Breast epithelium (tissue), 4 donors: ENCODE data around the gene HPSE. TPM values are rescaled to one million over a fixed set of nuclear protein-coding genes. Genes with fewer than 3 reads are reported as not detected.

Experiments
- DNase-seq, 2 donors: peaks; one replicate each; pipeline ENCODE4 v3.0.0-alpha.2; 2019; ENCODE audit warnings: low spot score in 2 of 2
- H3K27ac ChIP-seq, 2 donors: fragments of 200-600 bp; sonication (generic) in 1 of 2; one replicate each; pipeline ENCODE4 v1.5.1; 2016 to 2019; ENCODE audit warnings: mild to moderate bottlenecking in 1 of 2
- H3K27me3 ChIP-seq, 2 donors: fragments of 200-600 bp; sonication (generic) in 1 of 2; one replicate each; pipeline versions ENCODE4 v1.5.1 to v1.6.0; 2017 to 2019; ENCODE audit warnings: control low read depth in 1 of 2, mild to moderate bottlenecking in 1 of 2
- H3K36me3 ChIP-seq: fragments of 200-600 bp; one replicate; pipeline ENCODE4 v1.5.1; 2019
- H3K4me1 ChIP-seq, 2 donors: fragments of 200-600 bp; sonication (generic); one replicate each; pipeline ENCODE4 v1.5.1; 2016 to 2019; ENCODE audit warnings: control low read depth in 1 of 2
- H3K4me3 ChIP-seq, 3 donors: fragments of 200-600 bp; sonication (generic); 1 replicate in 2 of 3; 2 replicates in 1 of 3; pipeline ENCODE4 v1.5.1; 2016 to 2019; ENCODE audit warnings: mild to moderate bottlenecking in 3 of 3, moderate library complexity in 2 of 3
- H3K9me3 ChIP-seq, 2 donors: fragments of 200-600 bp; sonication (generic) in 1 of 2; one replicate each; pipeline ENCODE4 v1.5.1; 2016 to 2019; ENCODE audit warnings: control low read depth in 1 of 2
- CTCF ChIP-seq, 3 donors: fragments of 450-650 bp; IDR thresholded peaks; one replicate each; pipeline ENCODE4 v1.5.1; 2016 to 2017; ENCODE audit warnings: antibody characterized with exemption in 3 of 3, mild to moderate bottlenecking in 3 of 3, moderate library complexity in 3 of 3
- POLR2A ChIP-seq: fragments of 450-650 bp; IDR thresholded peaks from one replicate; pipeline ENCODE4 v1.6.1; 2016; ENCODE audit warnings: antibody characterized with exemption, mild to moderate bottlenecking, moderate library complexity
- POLR2AphosphoS5 ChIP-seq, 3 donors: sonication (generic); formaldehyde crosslinking; IDR thresholded peaks; one replicate each; pipeline ENCODE4 v1.6.1; 2017; ENCODE audit warnings: antibody characterized with exemption in 3 of 3
- intact Hi-C: fragments of 100-400 bp; cut with DNase I; formaldehyde crosslinking; loops from one replicate; pipeline ENCODE4 v1.15.1; 2023; ENCODE audit warnings: low total_unique reads
- total RNA-seq, 3 donors: library from RNA; depleted of rRNA; stranded (reverse); fragments of >200 nt; gene quantifications; one replicate each; pipeline ENCODE4 v1.1.0, GENCODE V29; 2016

HPSE gene
- total RNA-seq, 3 donors from 2014 or later = 1.3 to 3.8 (median 1.6) TPM

DNA sequence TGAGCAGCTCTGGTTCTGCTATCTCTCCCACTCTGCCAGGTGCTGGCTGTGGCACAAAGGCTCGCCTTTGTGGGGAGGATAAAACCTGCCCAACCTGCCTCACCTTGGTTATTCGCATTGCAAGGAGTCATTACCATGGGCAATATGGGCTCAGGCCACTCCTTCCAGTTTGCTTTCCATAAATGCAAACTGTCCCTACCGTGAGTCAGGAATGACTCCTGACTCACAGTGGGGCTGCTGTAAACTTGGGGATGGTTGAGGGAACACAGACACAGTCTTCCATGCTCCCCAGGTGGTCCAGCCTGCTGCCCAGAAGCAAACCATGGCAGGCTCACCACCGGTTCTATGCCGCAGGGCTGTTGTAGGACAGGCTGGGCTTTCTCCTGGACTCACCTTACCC lies 86.2 kb downstream of the HPSE start:
- intact Hi-C loops = no loop called here
- no peak for DNase-seq
- Histone ChIP-seq H3K36me3 (no peaks in the 10 kb centered on the region), H3K27me3 (no peaks in the 10 kb centered on the region), H3K9me3 (no peaks in the 10 kb centered on the region), H3K4me3 (no peak overlapping the region), H3K4me1 (no peaks in the 10 kb centered on the region), H3K27ac (no peak overlapping the region)
- TF ChIP-seq POLR2A (no peak), POLR2AphosphoS5 (IDR thresholded peaks at IDR 0.05) (no peak), CTCF (IDR thresholded peaks at IDR 0.05) (no peak)

DNA sequence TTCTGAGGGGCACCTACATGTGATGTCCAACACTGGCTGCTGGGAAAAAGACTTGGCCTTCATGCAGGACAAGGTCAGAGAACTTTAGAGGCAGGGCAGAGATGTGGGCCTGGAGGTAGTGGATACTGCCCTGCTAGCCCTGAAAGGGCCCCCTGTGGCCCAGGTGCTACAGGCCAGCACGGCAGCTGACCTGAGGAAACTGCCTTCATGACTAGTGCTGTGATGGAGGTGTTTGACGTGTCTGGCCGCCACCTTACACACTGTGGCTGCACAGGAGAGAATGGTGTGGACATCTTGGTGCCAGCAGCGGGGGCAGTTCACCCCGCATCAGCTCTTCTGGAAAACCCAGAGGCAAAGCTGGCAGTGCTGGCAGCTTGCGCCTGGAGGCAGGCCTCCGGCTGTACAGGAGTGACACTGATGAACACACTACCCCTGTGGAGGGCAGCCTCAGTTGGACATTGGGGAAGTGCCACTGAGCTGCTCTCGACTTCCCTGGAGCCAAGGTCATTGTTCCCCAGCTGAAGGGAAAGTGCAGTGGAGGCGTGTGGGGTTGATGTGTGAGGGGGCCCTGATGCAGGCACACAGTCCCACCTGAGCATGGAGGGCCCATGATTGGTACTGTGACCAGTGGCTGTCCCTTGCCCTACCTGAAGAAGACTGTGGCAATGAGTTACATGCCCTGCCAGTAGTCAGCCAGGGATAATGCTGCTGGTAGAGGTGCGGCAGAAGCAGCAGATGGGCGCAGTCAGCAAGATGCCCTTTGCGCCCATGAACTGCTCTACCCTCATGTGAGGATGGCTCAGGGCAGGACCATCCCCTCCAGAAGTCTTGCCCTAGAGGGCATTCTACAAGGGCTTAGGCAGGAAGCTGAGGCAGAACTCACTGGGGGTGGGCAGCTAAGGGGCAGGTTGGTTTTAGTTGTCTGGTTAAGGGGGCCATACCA lies 87.0 kb downstream of the HPSE start:
- H3K9me3 ChIP-seq = no peaks in the 10 kb centered on the region
- no peaks in the 10 kb centered on the region for H3K36me3 ChIP-seq
- no peak for DNase-seq
- no peaks in the 10 kb centered on the region for H3K27me3 ChIP-seq
- H3K27ac ChIP-seq = no peak overlapping the region
- intact Hi-C loops = no loop called here
- no peaks in the 10 kb centered on the region for H3K4me1 ChIP-seq
- no peak overlapping the region for H3K4me3 ChIP-seq
- TF ChIP-seq POLR2A (no peak), CTCF (IDR thresholded peaks at IDR 0.05) (no peak)

Other genes starting within 250 kb of the HPSE start
- 1 to 10 TPM; 1.1 to 7.9 (median 4.5) TPM for gene PLAC8, start 220.1 kb downstream of the HPSE start, total RNA-seq
- gene COQ2, start 50.0 kb downstream of the HPSE start, total RNA-seq = 10 to 100 TPM in 1 of 3 donors, 1 to 10 TPM in 2; 8.6 to 10.8 (median 9.4) TPM
- gene HELQ, start 121.0 kb upstream of the HPSE start, total RNA-seq = 10 to 100 TPM; 14.4 to 24.3 (median 16.3) TPM
- 10 to 100 TPM; 13.8 to 25.9 (median 16.8) TPM for gene MRPS18C, start 121.2 kb upstream of the HPSE start, total RNA-seq
- 10 to 100 TPM; 13.8 to 17.4 (median 15.4) TPM for gene ABRAXAS1, start 150.3 kb upstream of the HPSE start, total RNA-seq
- 1 to 10 TPM; 5.1 to 7.6 (median 5.6) TPM for gene GPAT3, start 201.3 kb upstream of the HPSE start, total RNA-seq